ENCODE results near the gene RHBDF1.
"Not testable (repeated sequence)": the region's sequence is repeated elsewhere in the genome, so short reads cannot be mapped to it uniquely, and the experiment has no call there.

RHBDF1 gene

GRCh38 chr16:35011-35677 is 37.3 kb downstream of the RHBDF1 start:
- no peaks in the 10 kb centered on the region for H3K9me3 ChIP-seq (replicated peaks; ENCODE audit: insufficient read depth, low read length)
- H3K4me1 ChIP-seq (ENCODE audit: low read length) = peaks cover 21% of the 10 kb centered on the region
- H3K4me2 ChIP-seq (ENCODE audit: low read depth, low read length) = no peak overlapping the region
- H3K27ac ChIP-seq (ENCODE audit: low read length) = no peak overlapping the region
- no peak overlapping the region for H2AFZ ChIP-seq (ENCODE audit: low read length)
- H3K79me2 ChIP-seq (ENCODE audit: low read length) = no peaks in the 10 kb centered on the region
- no peak for DNase-seq
- H3F3A ChIP-seq (ENCODE audit: insufficient read depth, low read length) = peaks cover 12% of the 10 kb centered on the region
- no peaks in the 10 kb centered on the region for H3K36me3 ChIP-seq (replicated peaks; ENCODE audit: insufficient read depth, low read length)
- no peak overlapping the region for H3K9ac ChIP-seq (ENCODE audit: low read length)
- no peaks in the 10 kb centered on the region for H3K9me2 ChIP-seq (replicated peaks; ENCODE audit: insufficient read depth, low read length)
- no peaks in the 10 kb centered on the region for H4K20me1 ChIP-seq (ENCODE audit: insufficient read depth, low read length)
- H3K27me3 ChIP-seq (replicated peaks; ENCODE audit: insufficient read depth, low read length) = no peaks in the 10 kb centered on the region
- H3K4me3 ChIP-seq (ENCODE audit: low read length) = no peak overlapping the region
- TF ChIP-seq EZH2 (optimal IDR thresholded peaks at IDR 0.05; ENCODE audit: low read depth, low read length) = no peak
- TF ChIP-seq, protein P1, sequence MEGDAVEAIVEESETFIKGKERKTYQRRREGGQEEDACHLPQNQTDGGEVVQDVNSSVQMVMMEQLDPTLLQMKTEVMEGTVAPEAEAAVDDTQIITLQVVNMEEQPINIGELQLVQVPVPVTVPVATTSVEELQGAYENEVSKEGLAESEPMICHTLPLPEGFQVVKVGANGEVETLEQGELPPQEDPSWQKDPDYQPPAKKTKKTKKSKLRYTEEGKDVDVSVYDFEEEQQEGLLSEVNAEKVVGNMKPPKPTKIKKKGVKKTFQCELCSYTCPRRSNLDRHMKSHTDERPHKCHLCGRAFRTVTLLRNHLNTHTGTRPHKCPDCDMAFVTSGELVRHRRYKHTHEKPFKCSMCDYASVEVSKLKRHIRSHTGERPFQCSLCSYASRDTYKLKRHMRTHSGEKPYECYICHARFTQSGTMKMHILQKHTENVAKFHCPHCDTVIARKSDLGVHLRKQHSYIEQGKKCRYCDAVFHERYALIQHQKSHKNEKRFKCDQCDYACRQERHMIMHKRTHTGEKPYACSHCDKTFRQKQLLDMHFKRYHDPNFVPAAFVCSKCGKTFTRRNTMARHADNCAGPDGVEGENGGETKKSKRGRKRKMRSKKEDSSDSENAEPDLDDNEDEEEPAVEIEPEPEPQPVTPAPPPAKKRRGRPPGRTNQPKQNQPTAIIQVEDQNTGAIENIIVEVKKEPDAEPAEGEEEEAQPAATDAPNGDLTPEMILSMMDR (IDR thresholded peaks at IDR 0.05; ENCODE audit: low read length) = no peak
- no peak for TF ChIP-seq EZH2phosphoT487 (IDR thresholded peaks at IDR 0.05; ENCODE audit: low read length)

DNA sequence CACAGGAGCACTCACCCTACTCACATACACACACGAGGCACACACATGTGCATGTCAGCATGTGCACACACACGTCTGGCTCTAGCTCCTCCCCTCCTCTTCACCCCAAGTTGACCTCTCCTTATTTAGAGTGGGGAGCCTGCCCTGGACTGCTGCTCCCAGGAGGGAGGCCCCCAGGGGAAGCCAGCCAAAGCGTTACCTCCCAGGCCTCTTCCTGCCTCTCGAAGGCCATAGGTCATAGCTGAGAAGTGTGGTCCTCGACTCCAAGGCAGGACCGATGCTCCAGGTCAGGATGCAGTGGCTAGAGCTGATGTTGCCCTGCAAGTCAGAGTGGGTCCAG is 37.8 kb downstream of the RHBDF1 start:
- Histone ChIP-seq H3K9me3 (replicated peaks; ENCODE audit: insufficient read depth, low read length) (no peaks in the 10 kb centered on the region), H3K9ac (ENCODE audit: low read length) (no peak overlapping the region), H3K27ac (ENCODE audit: low read length) (no peak overlapping the region), H3F3A (ENCODE audit: insufficient read depth, low read length) (peaks cover 7% of the 10 kb centered on the region), H2AFZ (ENCODE audit: low read length) (no peak overlapping the region), H3K79me2 (ENCODE audit: low read length) (no peaks in the 10 kb centered on the region), H3K36me3 (replicated peaks; ENCODE audit: insufficient read depth, low read length) (no peaks in the 10 kb centered on the region), H3K27me3 (replicated peaks; ENCODE audit: insufficient read depth, low read length) (no peaks in the 10 kb centered on the region), H3K4me1 (ENCODE audit: low read length) (peaks cover 17% of the 10 kb centered on the region), H4K20me1 (ENCODE audit: insufficient read depth, low read length) (no peaks in the 10 kb centered on the region), H3K4me3 (ENCODE audit: low read length) (no peak overlapping the region), H3K9me2 (replicated peaks; ENCODE audit: insufficient read depth, low read length) (no peaks in the 10 kb centered on the region), H3K4me2 (ENCODE audit: low read depth, low read length) (no peak overlapping the region)
- no peak for DNase-seq
- TF ChIP-seq, protein P1 (IDR thresholded peaks at IDR 0.05; ENCODE audit: low read length) = no peak
- TF ChIP-seq EZH2 (optimal IDR thresholded peaks at IDR 0.05; ENCODE audit: low read depth, low read length) (no peak), EZH2phosphoT487 (IDR thresholded peaks at IDR 0.05; ENCODE audit: low read length) (no peak)

- H3K9me3 ChIP-seq (replicated peaks; ENCODE audit: insufficient read depth, low read length) = no peaks in the 10 kb centered on the region
- TF ChIP-seq, protein P1 (IDR thresholded peaks at IDR 0.05; ENCODE audit: low read length) = no peak
- TF ChIP-seq EZH2 (optimal IDR thresholded peaks at IDR 0.05; ENCODE audit: low read depth, low read length) (no peak), EZH2phosphoT487 (IDR thresholded peaks at IDR 0.05; ENCODE audit: low read length) (no peak)
- H3K4me1 ChIP-seq (ENCODE audit: low read length) = peaks cover 12% of the 10 kb centered on the region
- H3K9me2 ChIP-seq (replicated peaks; ENCODE audit: insufficient read depth, low read length) = no peaks in the 10 kb centered on the region
- H2AFZ ChIP-seq (ENCODE audit: low read length) = no peak overlapping the region
- H3F3A ChIP-seq (ENCODE audit: insufficient read depth, low read length) = peaks cover 2% of the 10 kb centered on the region; the same call in 1 of the 2 replicates
- no peak overlapping the region for H3K9ac ChIP-seq (ENCODE audit: low read length)
- no peaks in the 10 kb centered on the region for H3K27me3 ChIP-seq (replicated peaks; ENCODE audit: insufficient read depth, low read length)
- H3K79me2 ChIP-seq (ENCODE audit: low read length) = no peaks in the 10 kb centered on the region
- H3K4me2 ChIP-seq (ENCODE audit: low read depth, low read length) = no peak overlapping the region
- H3K27ac ChIP-seq (ENCODE audit: low read length) = no peak overlapping the region
- no peak overlapping the region for H3K4me3 ChIP-seq (ENCODE audit: low read length)
- H3K36me3 ChIP-seq (replicated peaks; ENCODE audit: insufficient read depth, low read length) = no peaks in the 10 kb centered on the region
- H4K20me1 ChIP-seq (ENCODE audit: insufficient read depth, low read length) = no peaks in the 10 kb centered on the region
- no peak for DNase-seq
These were observed 38.4 kb downstream of the RHBDF1 start for GRCh38 chr16:33877-34647.

- H3K9ac ChIP-seq (ENCODE audit: low read length); H2AFZ ChIP-seq (ENCODE audit: low read length); DNase-seq; H3K9me2 ChIP-seq (replicated peaks; ENCODE audit: insufficient read depth, low read length); H3K27me3 ChIP-seq (replicated peaks; ENCODE audit: insufficient read depth, low read length); H3K9me3 ChIP-seq (replicated peaks; ENCODE audit: insufficient read depth, low read length); H3K27ac ChIP-seq (ENCODE audit: low read length); H3K4me2 ChIP-seq (ENCODE audit: low read depth, low read length); H3K4me1 ChIP-seq (ENCODE audit: low read length); H3K79me2 ChIP-seq (ENCODE audit: low read length); H4K20me1 ChIP-seq (ENCODE audit: insufficient read depth, low read length); H3K36me3 ChIP-seq (replicated peaks; ENCODE audit: insufficient read depth, low read length); H3F3A ChIP-seq (ENCODE audit: insufficient read depth, low read length); H3K4me3 ChIP-seq (ENCODE audit: low read length): not testable (repeated sequence)
These were observed 39.1 kb downstream of the RHBDF1 start for GRCh38 chr16:33154-33876.

DNA sequence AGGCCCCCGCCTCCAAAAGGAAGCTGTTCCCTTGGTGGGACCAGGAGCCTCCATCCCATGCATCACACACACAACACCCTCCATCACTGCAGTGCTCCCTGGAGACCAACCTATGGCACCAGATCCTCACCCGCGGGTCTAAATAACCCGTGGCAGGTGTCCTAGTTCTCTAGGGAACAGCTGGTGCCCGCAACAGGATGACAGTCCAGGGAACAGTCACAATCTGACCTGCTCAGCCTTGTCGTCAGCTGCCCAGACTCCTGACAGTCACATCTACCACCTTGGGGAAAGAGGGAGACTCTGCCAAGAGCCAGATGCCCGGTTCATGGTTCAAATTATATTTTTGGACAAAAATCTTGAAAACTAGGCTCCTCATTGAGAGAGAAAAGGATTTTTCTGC is 41.8 kb downstream of the RHBDF1 start:
- H3F3A ChIP-seq (ENCODE audit: insufficient read depth, low read length); H3K36me3 ChIP-seq (replicated peaks; ENCODE audit: insufficient read depth, low read length); H3K9me2 ChIP-seq (replicated peaks; ENCODE audit: insufficient read depth, low read length); H3K4me1 ChIP-seq (ENCODE audit: low read length); H3K9ac ChIP-seq (ENCODE audit: low read length); H3K79me2 ChIP-seq (ENCODE audit: low read length); DNase-seq; H3K27me3 ChIP-seq (replicated peaks; ENCODE audit: insufficient read depth, low read length); H3K4me3 ChIP-seq (ENCODE audit: low read length); H2AFZ ChIP-seq (ENCODE audit: low read length); H3K9me3 ChIP-seq (replicated peaks; ENCODE audit: insufficient read depth, low read length); H3K4me2 ChIP-seq (ENCODE audit: low read depth, low read length); H4K20me1 ChIP-seq (ENCODE audit: insufficient read depth, low read length); H3K27ac ChIP-seq (ENCODE audit: low read length): not testable (repeated sequence)
